ENCODE data around the gene CAMKMT.

CAMKMT gene

GRCh38 chr2:44620189-44620990 lies 258.6 kb downstream of the CAMKMT start:
- TF ChIP-seq, protein P1, sequence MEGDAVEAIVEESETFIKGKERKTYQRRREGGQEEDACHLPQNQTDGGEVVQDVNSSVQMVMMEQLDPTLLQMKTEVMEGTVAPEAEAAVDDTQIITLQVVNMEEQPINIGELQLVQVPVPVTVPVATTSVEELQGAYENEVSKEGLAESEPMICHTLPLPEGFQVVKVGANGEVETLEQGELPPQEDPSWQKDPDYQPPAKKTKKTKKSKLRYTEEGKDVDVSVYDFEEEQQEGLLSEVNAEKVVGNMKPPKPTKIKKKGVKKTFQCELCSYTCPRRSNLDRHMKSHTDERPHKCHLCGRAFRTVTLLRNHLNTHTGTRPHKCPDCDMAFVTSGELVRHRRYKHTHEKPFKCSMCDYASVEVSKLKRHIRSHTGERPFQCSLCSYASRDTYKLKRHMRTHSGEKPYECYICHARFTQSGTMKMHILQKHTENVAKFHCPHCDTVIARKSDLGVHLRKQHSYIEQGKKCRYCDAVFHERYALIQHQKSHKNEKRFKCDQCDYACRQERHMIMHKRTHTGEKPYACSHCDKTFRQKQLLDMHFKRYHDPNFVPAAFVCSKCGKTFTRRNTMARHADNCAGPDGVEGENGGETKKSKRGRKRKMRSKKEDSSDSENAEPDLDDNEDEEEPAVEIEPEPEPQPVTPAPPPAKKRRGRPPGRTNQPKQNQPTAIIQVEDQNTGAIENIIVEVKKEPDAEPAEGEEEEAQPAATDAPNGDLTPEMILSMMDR (IDR thresholded peaks at IDR 0.05; ENCODE audit: control insufficient read depth, insufficient read depth, low read depth, low read length, missing control alignments): no peak
- DNase-seq (ENCODE audit: low read depth): no peak
- no peak overlapping the region for H3K4me3 ChIP-seq (ENCODE audit: control insufficient read depth, low read depth, low read length)

- no peak for DNase-seq (ENCODE audit: low read depth)
- no peak overlapping the region for H3K4me3 ChIP-seq (ENCODE audit: control insufficient read depth, low read depth, low read length)
- TF ChIP-seq, protein P1 (IDR thresholded peaks at IDR 0.05; ENCODE audit: control insufficient read depth, insufficient read depth, low read depth, low read length, missing control alignments): no peak
Measured at GRCh38 chr2:44623622-44624351, 262.0 kb downstream of the CAMKMT start.

DNA sequence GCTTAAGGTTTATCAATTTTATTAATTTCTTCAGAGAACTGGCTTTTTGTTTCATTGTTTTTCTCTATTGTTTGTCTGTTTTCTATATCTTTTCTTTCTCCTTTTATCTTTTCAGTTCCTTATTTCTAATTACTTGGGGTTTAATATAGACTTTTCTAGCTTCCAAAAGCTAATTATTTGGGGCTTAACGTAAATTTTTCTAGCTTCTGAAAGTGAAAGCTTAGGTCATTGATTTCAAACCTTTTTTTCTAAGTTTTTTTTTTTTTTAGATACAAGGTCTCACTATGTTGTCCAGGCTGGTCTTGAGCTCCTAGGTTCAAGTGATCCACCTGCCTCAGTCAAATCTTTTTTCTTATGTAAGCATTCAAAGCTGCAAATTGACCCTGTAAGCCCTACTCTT lies 266.6 kb downstream of the CAMKMT start:
- no peak overlapping the region for H3K4me3 ChIP-seq (ENCODE audit: control insufficient read depth, low read depth, low read length)
- TF ChIP-seq, protein P1 (IDR thresholded peaks at IDR 0.05; ENCODE audit: control insufficient read depth, insufficient read depth, low read depth, low read length, missing control alignments): no peak
- no peak for DNase-seq (ENCODE audit: low read depth)

GRCh38 chr2:44632931-44633689 lies 271.4 kb downstream of the CAMKMT start:
- no peak for DNase-seq (ENCODE audit: low read depth)
- TF ChIP-seq, protein P1 (IDR thresholded peaks at IDR 0.05; ENCODE audit: control insufficient read depth, insufficient read depth, low read depth, low read length, missing control alignments): no peak
- no peak overlapping the region for H3K4me3 ChIP-seq (ENCODE audit: control insufficient read depth, low read depth, low read length)

GRCh38 chr2:44635725-44636124 lies 274.0 kb downstream of the CAMKMT start:
- H3K4me3 ChIP-seq (ENCODE audit: control insufficient read depth, low read depth, low read length): no peak overlapping the region
- TF ChIP-seq, protein P1 (IDR thresholded peaks at IDR 0.05; ENCODE audit: control insufficient read depth, insufficient read depth, low read depth, low read length, missing control alignments): no peak
- DNase-seq (ENCODE audit: low read depth): no peak

DNA sequence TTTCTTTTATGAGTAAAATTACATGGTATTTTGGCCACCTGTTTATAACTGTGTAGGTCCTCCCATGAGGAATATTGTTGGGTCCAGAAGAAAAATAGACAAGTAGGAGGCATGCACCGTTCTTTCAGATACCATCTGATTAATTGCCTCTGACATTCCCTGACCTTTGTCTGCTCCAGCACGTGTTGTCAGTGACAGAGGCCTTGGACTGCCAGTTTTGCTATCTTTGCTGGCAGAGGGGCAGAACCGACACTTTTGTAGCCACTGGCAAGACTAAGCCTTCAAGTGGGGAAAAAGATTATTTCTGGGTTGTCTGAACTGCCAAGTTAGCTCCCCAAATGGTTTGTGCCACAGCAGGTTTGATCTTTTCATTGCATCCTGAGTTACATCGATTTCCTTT lies 276.9 kb downstream of the CAMKMT start:
- no peak overlapping the region for H3K4me3 ChIP-seq (ENCODE audit: control insufficient read depth, low read depth, low read length)
- TF ChIP-seq, protein P1 (IDR thresholded peaks at IDR 0.05; ENCODE audit: control insufficient read depth, insufficient read depth, low read depth, low read length, missing control alignments): no peak
- no peak for DNase-seq (ENCODE audit: low read depth)
